ENCODE measurements around the gene SMYD3. TPM values are rescaled to one million over a fixed set of nuclear protein-coding genes. Genes with fewer than 3 reads are reported as not detected.

The SMYD3 gene
- total RNA-seq, 1 donor from 2014 or later = 0.32 TPM

DNA sequence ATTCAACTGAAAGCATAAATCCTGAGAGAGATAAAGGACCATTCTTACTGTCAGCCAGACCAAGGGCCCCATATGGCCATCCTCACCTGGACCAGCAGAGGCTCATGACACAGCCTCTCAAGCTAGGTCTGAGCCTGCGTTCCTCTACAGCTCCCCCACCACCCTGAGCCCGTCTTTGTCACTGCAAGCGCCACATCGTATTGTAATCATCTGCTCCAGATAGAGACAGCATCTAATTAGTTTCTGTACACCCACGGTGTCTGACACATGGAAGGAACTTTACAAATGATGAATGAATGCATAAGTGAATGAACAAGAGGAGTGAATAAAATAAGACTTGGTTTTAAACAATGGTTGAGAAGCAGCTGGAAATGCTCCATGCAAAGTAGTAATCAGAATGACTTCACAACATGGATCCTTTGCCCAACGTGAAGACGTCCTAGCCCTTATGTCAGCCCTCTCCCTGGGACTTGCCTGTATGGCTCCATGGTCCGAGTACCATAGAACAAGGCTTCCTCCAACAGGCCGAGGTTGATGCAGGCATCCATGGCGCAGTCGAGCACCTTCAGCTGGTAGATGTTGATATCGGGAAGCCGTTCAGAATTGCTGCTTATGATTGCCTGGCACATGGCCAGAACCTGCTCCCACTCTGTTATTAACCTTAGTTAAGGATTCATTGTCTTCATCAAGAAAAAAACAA is 648.9 kb downstream of the SMYD3 start:
- TF ChIP-seq CTCF (IDR thresholded peaks at IDR 0.05) = no peak

GRCh38 chr1:245856944-245857531 is 650.0 kb downstream of the SMYD3 start:
- Histone ChIP-seq H3K9me3 (no peaks in the 10 kb centered on the region), H3K4me3 (no peak overlapping the region), H3K27ac (no peak overlapping the region), H3K4me1 (no peaks in the 10 kb centered on the region), H3K36me3 (peaks cover 0 to 5% of the 10 kb centered on the region in 2 donors), H3K27me3 (no peaks in the 10 kb centered on the region)
- TF ChIP-seq CTCF (IDR thresholded peaks at IDR 0.05) = no peak
- DNase-seq (ENCODE audit: low spot score in 2 of 2) = no peak
- intact Hi-C loops (cut with DNase I) = no loop called here

More for the DNA sequence above, 648.9 kb downstream of the SMYD3 start:
- H3K4me1 ChIP-seq = no peaks in the 10 kb centered on the region
- DNase-seq (ENCODE audit: low spot score in 2 of 2) = no peak
- H3K4me3 ChIP-seq = no peak overlapping the region
- H3K27ac ChIP-seq = no peak overlapping the region
- no peaks in the 10 kb centered on the region for H3K27me3 ChIP-seq
- peaks cover 0 to 5% of the 10 kb centered on the region in 2 donors for H3K36me3 ChIP-seq
- no peaks in the 10 kb centered on the region for H3K9me3 ChIP-seq
- intact Hi-C loops (cut with DNase I) = no loop called here

- Histone ChIP-seq H3K4me1 (no peaks in the 10 kb centered on the region), H3K9me3 (no peaks in the 10 kb centered on the region), H3K27ac (no peak overlapping the region), H3K4me3 (no peak overlapping the region), H3K27me3 (no peaks in the 10 kb centered on the region), H3K36me3 (peaks cover 0 to 5% of the 10 kb centered on the region in 2 donors)
- intact Hi-C loops (cut with DNase I) = no loop called here
- no peak for DNase-seq (ENCODE audit: low spot score in 2 of 2)
- no peak for TF ChIP-seq CTCF (IDR thresholded peaks at IDR 0.05)
Measured at GRCh38 chr1:245855846-245856730, 651.0 kb downstream of the SMYD3 start.

GRCh38 chr1:245853291-245853690 is 653.8 kb downstream of the SMYD3 start:
- Histone ChIP-seq H3K36me3 (peaks cover 0 to 5% of the 10 kb centered on the region in 2 donors), H3K9me3 (no peaks in the 10 kb centered on the region), H3K27me3 (no peaks in the 10 kb centered on the region), H3K4me1 (no peaks in the 10 kb centered on the region), H3K4me3 (no peak overlapping the region), H3K27ac (no peak overlapping the region)
- no peak for TF ChIP-seq CTCF (IDR thresholded peaks at IDR 0.05)
- no peak for DNase-seq (ENCODE audit: low spot score in 2 of 2)
- intact Hi-C loops (cut with DNase I) = no loop called here

GRCh38 chr1:245843101-245843500 is 664.0 kb downstream of the SMYD3 start:
- Histone ChIP-seq H3K4me3 (no peak overlapping the region), H3K27me3 (no peaks in the 10 kb centered on the region), H3K9me3 (no peaks in the 10 kb centered on the region), H3K4me1 (no peaks in the 10 kb centered on the region), H3K36me3 (no peaks in the 10 kb centered on the region), H3K27ac (no peak overlapping the region)
- intact Hi-C loops (cut with DNase I) = no loop called here
- DNase-seq (ENCODE audit: low spot score in 2 of 2) = no peak
- no peak for TF ChIP-seq CTCF (IDR thresholded peaks at IDR 0.05)
